Activated CD4-positive, alpha-beta T cell treated with anti-CD3 and anti-CD28 coated beads, Interleukin-10, Interleukin-2, amounts not matched to agents 100 ng/mL and 50 ng/mL, durations not matched to agents 16 hours and 8 hours (primary cell): Measurements from ENCODE around the gene MAN2A2.
A peak's percentile ranks its signal among the peaks of the same experiment; 100 is the strongest.
"Not testable (repeated sequence)": the region's sequence is repeated elsewhere in the genome, so short reads cannot be mapped to it uniquely, and the experiment has no call there.

Experiments used
- DNase-seq: peaks from one replicate; pipeline ENCODE4 v3.0.0-alpha.2; 2020

Gene MAN2A2

DNA sequence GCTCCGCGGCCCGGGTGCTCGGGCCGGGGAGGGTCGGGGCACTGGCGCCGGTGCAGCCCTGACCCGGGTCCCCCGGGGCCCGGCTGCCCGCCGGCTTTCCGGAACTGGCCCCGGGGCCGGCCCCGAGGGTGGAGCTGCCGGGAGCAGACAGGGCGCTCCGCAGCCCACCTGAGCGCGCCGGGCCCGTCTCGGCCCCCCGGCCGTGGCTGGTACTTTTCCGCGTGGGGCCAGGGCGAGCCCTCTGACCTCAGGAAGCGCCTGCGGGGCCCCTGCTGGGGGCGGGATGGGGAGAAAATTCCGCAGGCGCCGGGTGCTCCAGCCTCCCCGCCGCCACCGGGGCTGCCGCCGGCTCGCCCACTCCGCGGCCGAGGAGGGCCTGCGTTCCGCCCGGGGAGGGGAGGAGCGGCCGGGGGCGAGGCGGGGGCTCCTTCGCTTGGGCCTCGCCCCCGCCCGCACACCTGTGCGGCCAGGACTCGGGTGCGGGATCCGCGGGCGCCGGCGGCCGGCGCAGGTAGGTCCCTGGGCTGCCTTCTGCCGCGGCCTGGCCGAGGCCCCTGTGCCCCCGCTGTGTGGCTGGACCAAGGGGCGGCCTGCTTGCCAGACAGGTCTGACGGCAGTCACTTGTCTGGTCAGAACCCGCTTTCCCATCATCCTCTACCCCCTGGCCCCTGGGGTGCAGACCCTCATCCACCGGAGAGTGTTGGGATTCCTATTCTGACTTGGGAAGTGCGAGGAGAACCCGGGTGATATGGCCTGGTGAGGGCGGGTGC is 31.2 kb upstream of the MAN2A2 start:
- DNase-seq = peak; percentile 35

DNA sequence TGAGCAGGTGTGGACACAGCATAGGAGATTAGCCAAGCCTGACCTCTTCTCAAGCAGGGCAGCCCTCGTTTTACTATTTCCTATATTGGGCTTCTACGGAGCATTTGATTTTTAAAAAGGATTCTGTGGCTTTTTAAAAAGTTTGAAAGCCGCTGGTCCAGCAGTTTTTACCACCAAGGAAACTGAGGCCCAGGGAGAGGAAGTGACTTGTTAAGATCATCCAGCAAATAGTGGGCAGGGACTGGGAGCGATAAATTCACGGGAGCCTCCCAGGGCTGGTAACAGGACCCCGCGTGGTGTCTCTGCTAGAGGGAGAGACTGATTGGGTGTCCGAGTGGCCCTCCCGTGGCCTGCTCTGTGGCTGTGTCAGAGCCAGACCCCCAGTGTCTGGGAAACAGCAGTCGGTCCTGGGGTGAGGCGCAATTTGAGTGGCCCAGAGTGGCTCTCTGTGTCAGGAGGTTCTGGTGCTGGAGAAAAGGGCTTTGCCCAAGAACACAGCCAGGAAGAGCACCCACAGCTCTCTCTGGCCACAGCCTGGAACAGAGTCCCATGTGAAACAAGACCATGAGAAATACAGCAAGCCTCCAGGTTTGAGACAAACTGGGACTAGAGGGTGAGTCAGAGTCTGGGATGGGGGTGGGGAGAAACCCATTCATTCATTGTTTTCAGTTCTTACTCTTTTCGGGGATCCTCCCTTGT is 30.5 kb upstream of the MAN2A2 start:
- DNase-seq = peak; percentile 88

- no peak for DNase-seq
These were observed 29.6 kb upstream of the MAN2A2 start for GRCh38 chr15:90873488-90873997.

GRCh38 chr15:90873998-90874605 is 29.0 kb upstream of the MAN2A2 start:
- peak; percentile 26 for DNase-seq

DNA sequence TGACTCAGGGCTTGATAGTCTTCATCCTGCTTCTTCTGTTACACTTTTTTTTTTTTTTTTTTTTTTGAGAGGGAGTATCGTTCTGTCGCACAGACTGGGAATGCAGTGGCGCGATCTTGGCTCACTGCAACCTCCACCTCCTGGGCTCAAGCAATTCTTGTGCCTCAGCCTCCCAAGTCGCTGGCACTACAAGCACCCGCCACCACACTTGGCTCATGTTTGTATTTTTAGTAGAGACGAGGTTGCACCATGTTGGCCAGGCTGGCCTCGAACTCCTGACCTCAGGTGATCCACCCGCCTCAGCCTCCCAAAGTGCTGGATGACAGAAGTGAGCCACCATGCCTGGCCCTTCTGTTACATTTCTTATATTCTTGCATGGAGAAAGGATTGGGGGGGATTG is 28.1 kb upstream of the MAN2A2 start:
- not testable (repeated sequence) for DNase-seq

GRCh38 chr15:90875549-90875981 is 27.5 kb upstream of the MAN2A2 start:
- DNase-seq = no peak

GRCh38 chr15:90876046-90876445 is 27.1 kb upstream of the MAN2A2 start:
- no peak for DNase-seq

DNA sequence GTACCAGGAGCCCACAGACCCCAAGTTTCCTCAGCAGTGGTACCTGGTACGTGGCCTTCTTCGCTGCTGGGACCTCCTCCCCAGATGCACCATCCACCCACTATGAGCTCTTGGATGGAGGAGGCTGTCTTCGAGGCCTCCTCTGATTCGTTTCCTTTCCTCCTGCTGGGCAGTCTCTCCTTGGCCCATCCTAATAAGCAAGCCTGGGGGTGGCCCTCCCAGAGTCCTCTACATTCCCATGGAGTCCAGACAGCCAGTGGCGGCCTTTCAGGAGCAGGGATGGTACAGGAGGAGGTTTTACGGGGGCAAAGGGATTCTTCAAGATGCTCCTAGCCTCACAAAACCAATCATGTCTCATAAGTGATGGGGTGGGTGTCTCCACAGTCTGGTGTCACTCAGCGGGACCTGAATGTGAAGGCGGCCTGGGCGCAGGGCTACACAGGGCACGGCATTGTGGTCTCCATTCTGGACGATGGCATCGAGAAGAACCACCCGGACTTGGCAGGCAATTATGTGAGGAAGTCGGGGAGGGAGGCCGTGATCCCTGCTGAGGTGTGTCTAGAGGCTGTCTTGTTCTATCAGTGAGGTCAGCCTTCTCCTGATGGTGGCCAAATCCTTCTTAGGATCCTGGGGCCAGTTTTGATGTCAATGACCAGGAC is 26.5 kb upstream of the MAN2A2 start:
- DNase-seq = no peak

DNA sequence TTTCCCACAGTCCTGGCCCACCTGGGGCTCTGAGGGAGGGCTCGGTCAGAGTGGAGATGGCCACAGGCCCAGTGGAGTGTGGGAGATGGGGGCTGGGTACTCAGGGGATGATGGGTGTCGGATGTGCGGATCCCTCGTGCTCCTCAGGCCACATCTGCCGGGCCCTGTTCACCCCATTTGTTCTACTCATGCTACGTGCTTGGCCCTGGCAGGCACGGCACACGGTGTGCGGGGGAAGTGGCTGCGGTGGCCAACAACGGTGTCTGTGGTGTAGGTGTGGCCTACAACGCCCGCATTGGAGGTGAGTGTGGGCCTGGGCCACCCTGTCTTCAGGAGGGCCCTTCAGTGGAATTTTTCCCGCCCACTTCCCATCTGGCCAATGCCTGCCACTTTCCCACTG is 25.8 kb upstream of the MAN2A2 start:
- DNase-seq = no peak

GRCh38 chr15:90877996-90878395 is 25.1 kb upstream of the MAN2A2 start:
- no peak for DNase-seq

GRCh38 chr15:90878660-90879059 is 24.4 kb upstream of the MAN2A2 start:
- DNase-seq = no peak

- no peak for DNase-seq
These were observed 23.3 kb upstream of the MAN2A2 start for GRCh38 chr15:90879730-90880366.

DNA sequence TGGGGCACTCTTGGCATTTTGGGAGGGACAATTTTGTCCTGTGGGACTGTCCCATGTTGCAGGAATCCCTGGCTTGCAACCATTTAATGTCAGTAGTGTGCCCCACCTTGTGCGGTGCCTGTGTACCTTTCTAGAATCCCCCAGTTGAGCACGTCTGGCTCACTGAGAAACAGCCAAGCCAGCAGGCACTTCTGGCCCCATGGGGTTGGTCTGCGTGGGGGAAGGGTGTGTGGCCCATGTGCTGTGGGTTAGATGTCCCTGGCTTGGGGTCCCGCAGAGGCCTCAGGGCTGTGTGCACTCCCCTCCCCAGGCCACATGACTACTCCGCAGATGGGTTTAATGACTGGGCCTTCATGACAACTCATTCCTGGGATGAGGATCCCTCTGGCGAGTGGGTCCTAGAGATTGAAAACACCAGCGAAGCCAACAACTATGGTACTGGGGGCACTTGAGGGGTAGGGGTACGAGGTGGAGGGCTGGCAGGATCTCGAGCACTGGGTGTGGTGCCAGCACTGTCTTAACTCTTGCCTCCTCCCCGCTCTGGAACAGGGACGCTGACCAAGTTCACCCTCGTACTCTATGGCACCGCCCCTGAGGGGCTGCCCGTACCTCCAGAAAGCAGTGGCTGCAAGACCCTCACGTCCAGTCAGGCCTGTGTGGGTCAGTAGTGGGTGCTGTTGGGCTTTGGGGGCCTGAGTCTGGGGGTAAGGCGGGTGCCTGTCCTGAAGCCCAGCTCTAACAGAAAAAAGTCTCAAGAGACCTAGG is 22.5 kb upstream of the MAN2A2 start:
- no peak for DNase-seq

DNA sequence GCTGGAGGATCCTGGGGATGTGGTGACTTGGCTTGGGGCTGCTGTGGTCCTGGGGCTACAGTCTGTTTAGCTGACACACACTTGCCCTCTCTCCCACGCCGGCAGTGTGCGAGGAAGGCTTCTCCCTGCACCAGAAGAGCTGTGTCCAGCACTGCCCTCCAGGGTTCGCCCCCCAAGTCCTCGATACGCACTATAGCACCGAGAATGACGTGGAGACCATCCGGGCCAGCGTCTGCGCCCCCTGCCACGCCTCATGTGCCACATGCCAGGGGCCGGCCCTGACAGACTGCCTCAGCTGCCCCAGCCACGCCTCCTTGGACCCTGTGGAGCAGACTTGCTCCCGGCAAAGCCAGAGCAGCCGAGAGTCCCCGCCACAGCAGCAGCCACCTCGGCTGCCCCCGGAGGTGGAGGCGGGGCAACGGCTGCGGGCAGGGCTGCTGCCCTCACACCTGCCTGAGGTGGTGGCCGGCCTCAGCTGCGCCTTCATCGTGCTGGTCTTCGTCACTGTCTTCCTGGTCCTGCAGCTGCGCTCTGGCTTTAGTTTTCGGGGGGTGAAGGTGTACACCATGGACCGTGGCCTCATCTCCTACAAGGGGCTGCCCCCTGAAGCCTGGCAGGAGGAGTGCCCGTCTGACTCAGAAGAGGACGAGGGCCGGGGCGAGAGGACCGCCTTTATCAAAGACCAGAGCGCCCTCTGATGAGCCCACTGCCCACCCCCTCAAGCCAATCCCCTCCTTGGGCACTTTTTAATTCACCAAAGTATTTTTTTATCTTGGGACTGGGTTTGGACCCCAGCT is 21.7 kb upstream of the MAN2A2 start:
- no peak for DNase-seq

DNA sequence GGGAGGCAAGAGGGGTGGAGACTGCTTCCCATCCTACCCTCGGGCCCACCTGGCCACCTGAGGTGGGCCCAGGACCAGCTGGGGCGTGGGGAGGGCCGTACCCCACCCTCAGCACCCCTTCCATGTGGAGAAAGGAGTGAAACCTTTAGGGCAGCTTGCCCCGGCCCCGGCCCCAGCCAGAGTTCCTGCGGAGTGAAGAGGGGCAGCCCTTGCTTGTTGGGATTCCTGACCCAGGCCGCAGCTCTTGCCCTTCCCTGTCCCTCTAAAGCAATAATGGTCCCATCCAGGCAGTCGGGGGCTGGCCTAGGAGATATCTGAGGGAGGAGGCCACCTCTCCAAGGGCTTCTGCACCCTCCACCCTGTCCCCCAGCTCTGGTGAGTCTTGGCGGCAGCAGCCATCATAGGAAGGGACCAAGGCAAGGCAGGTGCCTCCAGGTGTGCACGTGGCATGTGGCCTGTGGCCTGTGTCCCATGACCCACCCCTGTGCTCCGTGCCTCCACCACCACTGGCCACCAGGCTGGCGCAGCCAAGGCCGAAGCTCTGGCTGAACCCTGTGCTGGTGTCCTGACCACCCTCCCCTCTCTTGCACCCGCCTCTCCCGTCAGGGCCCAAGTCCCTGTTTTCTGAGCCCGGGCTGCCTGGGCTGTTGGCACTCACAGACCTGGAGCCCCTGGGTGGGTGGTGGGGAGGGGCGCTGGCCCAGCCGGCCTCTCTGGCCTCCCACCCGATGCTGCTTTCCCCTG is 21.0 kb upstream of the MAN2A2 start:
- DNase-seq = no peak

- DNase-seq = no peak
These were observed 20.1 kb upstream of the MAN2A2 start for GRCh38 chr15:90882781-90883525.

DNA sequence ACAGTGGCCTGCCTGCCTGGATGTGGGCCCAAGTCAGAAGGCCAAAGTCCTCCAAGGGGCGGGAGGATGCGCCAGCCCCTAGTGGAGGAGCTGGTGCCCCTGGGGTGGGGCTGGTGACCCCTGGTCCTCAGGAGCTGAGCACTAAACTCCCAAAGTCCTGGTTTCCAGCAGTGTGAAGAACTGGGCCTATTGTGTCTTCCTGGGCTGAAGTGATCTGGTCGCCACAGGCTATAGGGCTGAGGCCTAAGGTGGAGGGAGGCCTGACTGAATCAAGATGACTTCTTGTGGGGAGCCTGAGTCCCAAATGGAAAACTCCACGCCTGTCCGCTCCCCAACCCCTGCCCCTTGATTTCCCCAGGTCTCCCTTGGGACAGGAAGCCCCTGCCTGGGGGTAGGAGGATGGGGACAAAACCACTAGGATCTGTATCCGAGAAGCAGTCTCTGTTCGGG is 19.6 kb upstream of the MAN2A2 start:
- no peak for DNase-seq

DNA sequence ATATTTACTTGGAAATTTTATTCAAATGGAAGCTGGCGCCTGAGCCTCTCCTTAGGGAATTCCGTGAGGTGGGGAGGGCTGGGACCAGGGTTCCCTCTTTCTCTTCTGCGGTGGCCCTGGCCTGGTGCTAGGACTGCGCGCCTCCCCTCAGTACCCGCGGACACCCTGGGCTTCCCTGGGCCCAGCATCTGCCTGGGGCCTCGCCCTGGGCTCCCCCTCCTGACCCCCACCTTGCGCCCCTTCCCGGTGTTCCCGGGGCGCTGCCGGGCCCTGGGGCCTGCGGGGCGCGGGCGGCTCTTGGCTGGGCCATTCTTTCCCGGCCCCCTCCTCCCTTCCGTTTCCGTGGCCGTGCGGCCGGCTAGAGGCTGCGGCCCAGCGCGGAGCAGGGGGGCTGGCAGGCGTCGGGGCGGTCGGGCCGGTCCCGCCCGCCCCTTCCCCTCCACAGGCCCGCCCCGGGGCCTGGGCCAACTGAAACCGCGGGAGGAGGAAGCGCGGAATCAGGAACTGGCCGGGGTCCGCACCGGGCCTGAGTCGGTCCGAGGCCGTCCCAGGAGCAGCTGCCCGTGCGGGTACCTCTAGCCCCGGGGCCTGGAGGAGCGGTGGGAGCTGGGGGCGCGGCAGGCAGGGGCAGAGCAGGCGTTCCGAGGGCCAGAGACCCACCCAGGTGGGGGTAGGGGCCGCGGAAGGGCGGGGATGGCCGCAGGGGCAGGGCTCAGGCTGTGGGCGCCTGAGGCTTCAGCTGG is 19.0 kb upstream of the MAN2A2 start, which contains the start of gene FES:
Gene FES (plus strand): TSS at position 529 of the 743 bp plus-strand sequence. CDS start 542 bp downstream, outside the sequence.
- peak; percentile 34 for DNase-seq
